HepG2 (cell line): ENCODE results near the gene ITCH. TPM values are rescaled to one million over a fixed set of nuclear protein-coding genes. Genes with fewer than 3 reads are reported as not detected.

Experiments used
- DMAP1 ChIP-seq: IDR thresholded peaks from 2 replicates; pipeline ENCODE4 v1.6.1; 2016
- KMT2A ChIP-seq: sonication (generic); formaldehyde crosslinking; IDR thresholded peaks from 2 replicates; pipeline ENCODE4 v1.4.0; 2020; ENCODE audit warnings: missing genetic modification reagents
- LCORL ChIP-seq, 2 experiments: fragments of 450-650 bp in 1 of 2; sonication (generic) in 1 of 2; formaldehyde crosslinking in 1 of 2; IDR thresholded peaks; 2 replicates each; pipeline versions ENCODE4 v1.5.0 to v1.6.1; 2017 to 2020; ENCODE audit warnings: antibody characterized with exemption in 1 of 2, missing genetic modification reagents in 1 of 2
- MAFF ChIP-seq: IDR thresholded peaks from 2 replicates; pipeline ENCODE4 v1.6.1; 2011; ENCODE audit warnings: low read depth, low read length, improper control_type of control experiment
- NFATC3 ChIP-seq: sonication (generic); formaldehyde crosslinking; IDR thresholded peaks from 2 replicates; pipeline ENCODE4 v1.5.1; 2020; ENCODE audit warnings: mild to moderate bottlenecking, missing genetic modification reagents
- SALL2 ChIP-seq: sonication (generic); formaldehyde crosslinking; IDR thresholded peaks from 2 replicates; pipeline ENCODE4 v1.8.1; 2023; ENCODE audit warnings: mild to moderate bottlenecking, missing genetic modification reagents, inconsistent platforms
- SAP130 ChIP-seq: IDR thresholded peaks from 2 replicates; pipeline ENCODE4 v1.6.1; 2016; ENCODE audit warnings: low read depth
- SPEN ChIP-seq: sonication (generic); formaldehyde crosslinking; IDR thresholded peaks from 2 replicates; pipeline ENCODE4 v1.5.1; 2020; ENCODE audit warnings: low read depth, mild to moderate bottlenecking, missing genetic modification reagents
- TAF15 ChIP-seq: fragments of 200-400 bp; formaldehyde crosslinking; IDR thresholded peaks from one replicate; pipeline ENCODE4 v1.6.1; 2018; ENCODE audit warnings: mild to moderate bottlenecking, low read depth, low read length; ENCODE audit not compliant: poor library complexity, severe bottlenecking
- TARDBP ChIP-seq: sonication (generic); formaldehyde crosslinking; IDR thresholded peaks from 2 replicates; pipeline ENCODE4 v1.8.0; 2022; ENCODE audit warnings: mild to moderate bottlenecking, missing genetic modification reagents
- TEAD3 ChIP-seq: optimal IDR thresholded peaks from 2 replicates; pipeline ENCODE3; 2016; ENCODE audit warnings: borderline replicate concordance
- YEATS2 ChIP-seq: sonication (generic); formaldehyde crosslinking; IDR thresholded peaks from 2 replicates; pipeline ENCODE4 v1.4.0; 2020; ENCODE audit warnings: missing genetic modification reagents, borderline replicate concordance
- ZNF441 ChIP-seq: sonication (generic); formaldehyde crosslinking; IDR thresholded peaks from 2 replicates; pipeline ENCODE4 v1.7.0; 2021; ENCODE audit warnings: missing genetic modification reagents, borderline replicate concordance
- ZNF746 ChIP-seq: sonication (generic); formaldehyde crosslinking; IDR thresholded peaks from 2 replicates; pipeline ENCODE4 v1.8.0; 2022; ENCODE audit warnings: mild to moderate bottlenecking, missing genetic modification reagents
- polyA plus RNA-seq, 8 experiments: library from polyadenylated mRNA; depleted of rRNA in 3 of 8; stranded (reverse) in 7 of 8; unstranded in 1 of 8; fragments of >200 nt; fragmentation: Illumina TruSeq in 4 of 8; extraction: Trizol in 4 of 8; gene quantifications; 2 replicates each; pipeline versions ENCODE4 v1.2.1 to v1.2.3, GENCODE V29; 2011 to 2016; ENCODE audit warnings: low read depth in 4 of 8, missing spikeins in 1 of 8, mixed read lengths in 1 of 8; ENCODE audit not compliant: insufficient read depth in 1 of 8
- total RNA-seq, 5 experiments: library from RNA; depleted of rRNA; stranded (reverse); fragments of >200 nt; fragmentation: Illumina TruSeq; extraction: Trizol; gene quantifications; 2 replicates each; pipeline ENCODE4 v1.2.3, GENCODE V29; 2016; ENCODE audit warnings: low read depth in 1 of 5
- TF ChIP-seq, protein P1 (sequence below): sonication (generic); formaldehyde crosslinking; IDR thresholded peaks from 2 replicates; pipeline ENCODE4 v1.4.0; 2020; ENCODE audit warnings: missing genetic modification reagents
- TF ChIP-seq, protein P2 (sequence below): IDR thresholded peaks from 2 replicates; pipeline ENCODE4 v1.6.1; 2012; ENCODE audit warnings: low read depth, low read length, improper control_type of control experiment
- TF ChIP-seq, protein P3 (sequence below): sonication (generic); formaldehyde crosslinking; IDR thresholded peaks from 2 replicates; pipeline ENCODE4 v1.4.0; 2020; ENCODE audit warnings: missing genetic modification reagents, borderline replicate concordance
- TF ChIP-seq, protein P4 (sequence below): sonication (generic); formaldehyde crosslinking; IDR thresholded peaks from 2 replicates; pipeline ENCODE4 v1.5.0; 2020; ENCODE audit warnings: missing genetic modification reagents
- TF ChIP-seq, protein P5 (sequence below): sonication (generic); formaldehyde crosslinking; IDR thresholded peaks from 2 replicates; pipeline ENCODE4 v1.4.0; 2020; ENCODE audit warnings: missing genetic modification reagents, borderline replicate concordance

Gene ITCH
- total and polyA plus RNA-seq, 2 of the 13 experiments (the other 11 are each of a cell fraction or from before 2014, with no cell fraction given), result 20.5 to 112 TPM

GRCh38 chr20:34538671-34539123 is 175.6 kb downstream of the ITCH start (continued):
- TF ChIP-seq MAFF (no peak), ZNF746 (no peak), DMAP1 (no peak), TEAD3 (CRISPR knock-in tag) (peak; percentile 67), YEATS2 (CRISPR knock-in tag) (peak; percentile 51; the same call in 1 of the 2 replicates), NFATC3 (CRISPR knock-in tag) (peak; percentile 81; the same call in 1 of the 2 replicates), LCORL (IDR thresholded peaks at IDR 0.05) (no peak), LCORL (CRISPR knock-in tag; IDR thresholded peaks at IDR 0.05) (peak; percentile 61; the same call in 1 of the 2 replicates), TARDBP (CRISPR knock-in tag) (peak; percentile 67; the same call in 1 of the 2 replicates), SALL2 (no peak), TAF15 (no peak), SAP130 (CRISPR knock-in tag) (peak; percentile 42; the same call in 1 of the 2 replicates), ZNF441 (no peak), KMT2A (CRISPR knock-in tag) (peak; percentile 66; the same call in 1 of the 2 replicates), SPEN (CRISPR knock-in tag) (peak; percentile 42; the same call in 1 of the 2 replicates)
- TF ChIP-seq, protein P1, sequence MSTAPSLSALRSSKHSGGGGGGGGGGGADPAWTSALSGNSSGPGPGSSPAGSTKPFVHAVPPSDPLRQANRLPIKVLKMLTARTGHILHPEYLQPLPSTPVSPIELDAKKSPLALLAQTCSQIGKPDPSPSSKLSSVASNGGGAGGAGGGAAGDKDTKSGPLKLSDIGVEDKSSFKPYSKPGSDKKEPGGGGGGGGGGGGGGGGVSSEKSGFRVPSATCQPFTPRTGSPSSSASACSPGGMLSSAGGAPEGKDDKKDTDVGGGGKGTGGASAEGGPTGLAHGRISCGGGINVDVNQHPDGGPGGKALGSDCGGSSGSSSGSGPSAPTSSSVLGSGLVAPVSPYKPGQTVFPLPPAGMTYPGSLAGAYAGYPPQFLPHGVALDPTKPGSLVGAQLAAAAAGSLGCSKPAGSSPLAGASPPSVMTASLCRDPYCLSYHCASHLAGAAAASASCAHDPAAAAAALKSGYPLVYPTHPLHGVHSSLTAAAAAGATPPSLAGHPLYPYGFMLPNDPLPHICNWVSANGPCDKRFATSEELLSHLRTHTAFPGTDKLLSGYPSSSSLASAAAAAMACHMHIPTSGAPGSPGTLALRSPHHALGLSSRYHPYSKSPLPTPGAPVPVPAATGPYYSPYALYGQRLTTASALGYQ (CRISPR knock-in tag), result no peak
- TF ChIP-seq, protein P2, sequence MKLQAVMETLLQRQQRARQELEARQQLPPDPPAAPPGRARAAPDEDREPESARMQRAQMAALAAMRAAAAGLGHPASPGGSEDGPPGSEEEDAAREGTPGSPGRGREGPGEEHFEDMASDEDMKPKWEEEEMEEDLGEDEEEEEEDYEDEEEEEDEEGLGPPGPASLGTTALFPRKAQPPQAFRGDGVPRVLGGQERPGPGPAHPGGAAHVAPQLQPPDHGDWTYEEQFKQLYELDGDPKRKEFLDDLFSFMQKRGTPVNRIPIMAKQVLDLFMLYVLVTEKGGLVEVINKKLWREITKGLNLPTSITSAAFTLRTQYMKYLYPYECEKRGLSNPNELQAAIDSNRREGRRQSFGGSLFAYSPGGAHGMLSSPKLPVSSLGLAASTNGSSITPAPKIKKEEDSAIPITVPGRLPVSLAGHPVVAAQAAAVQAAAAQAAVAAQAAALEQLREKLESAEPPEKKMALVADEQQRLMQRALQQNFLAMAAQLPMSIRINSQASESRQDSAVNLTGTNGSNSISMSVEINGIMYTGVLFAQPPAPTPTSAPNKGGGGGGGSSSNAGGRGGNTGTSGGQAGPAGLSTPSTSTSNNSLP, result 0 out of 2 replicates have a peak, but pooled peaks have one; percentile 46
- TF ChIP-seq, protein P3, sequence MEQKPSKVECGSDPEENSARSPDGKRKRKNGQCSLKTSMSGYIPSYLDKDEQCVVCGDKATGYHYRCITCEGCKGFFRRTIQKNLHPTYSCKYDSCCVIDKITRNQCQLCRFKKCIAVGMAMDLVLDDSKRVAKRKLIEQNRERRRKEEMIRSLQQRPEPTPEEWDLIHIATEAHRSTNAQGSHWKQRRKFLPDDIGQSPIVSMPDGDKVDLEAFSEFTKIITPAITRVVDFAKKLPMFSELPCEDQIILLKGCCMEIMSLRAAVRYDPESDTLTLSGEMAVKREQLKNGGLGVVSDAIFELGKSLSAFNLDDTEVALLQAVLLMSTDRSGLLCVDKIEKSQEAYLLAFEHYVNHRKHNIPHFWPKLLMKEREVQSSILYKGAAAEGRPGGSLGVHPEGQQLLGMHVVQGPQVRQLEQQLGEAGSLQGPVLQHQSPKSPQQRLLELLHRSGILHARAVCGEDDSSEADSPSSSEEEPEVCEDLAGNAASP, result peak; percentile 95
- TF ChIP-seq, protein P4, sequence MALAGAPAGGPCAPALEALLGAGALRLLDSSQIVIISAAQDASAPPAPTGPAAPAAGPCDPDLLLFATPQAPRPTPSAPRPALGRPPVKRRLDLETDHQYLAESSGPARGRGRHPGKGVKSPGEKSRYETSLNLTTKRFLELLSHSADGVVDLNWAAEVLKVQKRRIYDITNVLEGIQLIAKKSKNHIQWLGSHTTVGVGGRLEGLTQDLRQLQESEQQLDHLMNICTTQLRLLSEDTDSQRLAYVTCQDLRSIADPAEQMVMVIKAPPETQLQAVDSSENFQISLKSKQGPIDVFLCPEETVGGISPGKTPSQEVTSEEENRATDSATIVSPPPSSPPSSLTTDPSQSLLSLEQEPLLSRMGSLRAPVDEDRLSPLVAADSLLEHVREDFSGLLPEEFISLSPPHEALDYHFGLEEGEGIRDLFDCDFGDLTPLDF (CRISPR knock-in tag), result no peak
- TF ChIP-seq, protein P5, sequence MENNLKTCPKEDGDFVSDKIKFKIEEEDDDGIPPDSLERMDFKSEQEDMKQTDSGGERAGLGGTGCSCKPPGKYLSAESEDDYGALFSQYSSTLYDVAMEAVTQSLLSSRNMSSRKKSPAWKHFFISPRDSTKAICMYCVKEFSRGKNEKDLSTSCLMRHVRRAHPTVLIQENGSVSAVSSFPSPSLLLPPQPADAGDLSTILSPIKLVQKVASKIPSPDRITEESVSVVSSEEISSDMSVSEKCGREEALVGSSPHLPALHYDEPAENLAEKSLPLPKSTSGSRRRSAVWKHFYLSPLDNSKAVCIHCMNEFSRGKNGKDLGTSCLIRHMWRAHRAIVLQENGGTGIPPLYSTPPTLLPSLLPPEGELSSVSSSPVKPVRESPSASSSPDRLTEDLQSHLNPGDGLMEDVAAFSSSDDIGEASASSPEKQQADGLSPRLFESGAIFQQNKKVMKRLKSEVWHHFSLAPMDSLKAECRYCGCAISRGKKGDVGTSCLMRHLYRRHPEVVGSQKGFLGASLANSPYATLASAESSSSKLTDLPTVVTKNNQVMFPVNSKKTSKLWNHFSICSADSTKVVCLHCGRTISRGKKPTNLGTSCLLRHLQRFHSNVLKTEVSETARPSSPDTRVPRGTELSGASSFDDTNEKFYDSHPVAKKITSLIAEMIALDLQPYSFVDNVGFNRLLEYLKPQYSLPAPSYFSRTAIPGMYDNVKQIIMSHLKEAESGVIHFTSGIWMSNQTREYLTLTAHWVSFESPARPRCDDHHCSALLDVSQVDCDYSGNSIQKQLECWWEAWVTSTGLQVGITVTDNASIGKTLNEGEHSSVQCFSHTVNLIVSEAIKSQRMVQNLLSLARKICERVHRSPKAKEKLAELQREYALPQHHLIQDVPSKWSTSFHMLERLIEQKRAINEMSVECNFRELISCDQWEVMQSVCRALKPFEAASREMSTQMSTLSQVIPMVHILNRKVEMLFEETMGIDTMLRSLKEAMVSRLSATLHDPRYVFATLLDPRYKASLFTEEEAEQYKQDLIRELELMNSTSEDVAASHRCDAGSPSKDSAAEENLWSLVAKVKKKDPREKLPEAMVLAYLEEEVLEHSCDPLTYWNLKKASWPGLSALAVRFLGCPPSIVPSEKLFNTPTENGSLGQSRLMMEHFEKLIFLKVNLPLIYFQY (CRISPR knock-in tag), result 0 out of 2 replicates have a peak, but pooled peaks have one; percentile 27
